Right renal pelvis (tissue), 4 donors: ENCODE results near the gene COMMD4. TPM values are rescaled to one million over a fixed set of nuclear protein-coding genes. Genes with fewer than 3 reads are reported as not detected.
"Not testable (repeated sequence)": the region's sequence is repeated elsewhere in the genome, so short reads cannot be mapped to it uniquely, and the experiment has no call there.

Source experiments
- DNase-seq, 4 donors: peaks; one replicate each; pipeline ENCODE4 v3.0.0-alpha.2; 2013; ENCODE audit warnings: low read depth in 4 of 4, low spot score in 3 of 4, missing footprints in 1 of 4
- polyA plus RNA-seq, 4 donors: library from polyadenylated mRNA; unstranded; fragments of 120-200 nt; gene quantifications; one replicate each; pipeline ENCODE4 v1.2.1, GENCODE V29; 2013; ENCODE audit not compliant: insufficient read length in 4 of 4

Gene COMMD4
- polyA plus RNA-seq, 4 donors: 84.8 to 115 (median 90.2) TPM

DNA sequence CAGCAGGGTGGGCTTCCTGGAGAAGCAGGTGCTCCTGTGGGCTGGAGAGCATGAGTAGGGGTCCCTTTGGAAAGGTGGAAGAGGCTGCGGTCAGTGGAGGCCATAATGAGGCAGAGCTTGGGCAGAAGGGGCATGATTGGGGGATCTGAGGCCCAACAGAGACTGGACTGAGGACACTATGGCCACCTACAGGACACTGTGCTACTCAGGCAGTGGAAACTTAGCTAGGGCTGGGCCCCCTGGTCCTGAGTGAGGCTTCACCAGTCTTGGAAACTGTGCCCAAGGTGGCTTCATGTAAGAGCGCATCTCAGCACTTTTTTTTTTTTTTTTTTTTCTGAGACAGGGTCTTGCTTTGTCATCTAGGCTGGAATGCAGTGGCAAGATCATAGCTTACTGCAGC, 6.3 kb upstream of the COMMD4 start:
- DNase-seq: no peak

DNA sequence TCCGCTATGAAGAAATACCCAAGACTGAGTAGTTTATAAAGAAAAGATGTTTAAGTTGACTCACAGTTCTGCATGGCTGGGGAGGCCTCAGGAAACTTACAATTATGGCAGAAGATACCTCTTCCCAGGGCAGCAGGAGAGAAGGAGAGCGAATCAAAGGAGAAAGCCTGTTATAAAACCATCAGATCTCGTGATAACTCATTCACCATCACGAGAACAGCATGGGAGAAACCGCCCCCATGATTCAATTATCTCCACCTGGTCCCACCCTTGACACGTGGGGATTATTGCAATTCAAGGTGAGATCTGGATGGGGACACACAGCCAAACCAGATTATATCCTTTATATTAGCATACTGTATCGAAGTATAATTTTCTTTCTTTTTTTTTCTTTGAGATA, 3.8 kb upstream of the COMMD4 start:
- DNase-seq: not testable (repeated sequence)

DNA sequence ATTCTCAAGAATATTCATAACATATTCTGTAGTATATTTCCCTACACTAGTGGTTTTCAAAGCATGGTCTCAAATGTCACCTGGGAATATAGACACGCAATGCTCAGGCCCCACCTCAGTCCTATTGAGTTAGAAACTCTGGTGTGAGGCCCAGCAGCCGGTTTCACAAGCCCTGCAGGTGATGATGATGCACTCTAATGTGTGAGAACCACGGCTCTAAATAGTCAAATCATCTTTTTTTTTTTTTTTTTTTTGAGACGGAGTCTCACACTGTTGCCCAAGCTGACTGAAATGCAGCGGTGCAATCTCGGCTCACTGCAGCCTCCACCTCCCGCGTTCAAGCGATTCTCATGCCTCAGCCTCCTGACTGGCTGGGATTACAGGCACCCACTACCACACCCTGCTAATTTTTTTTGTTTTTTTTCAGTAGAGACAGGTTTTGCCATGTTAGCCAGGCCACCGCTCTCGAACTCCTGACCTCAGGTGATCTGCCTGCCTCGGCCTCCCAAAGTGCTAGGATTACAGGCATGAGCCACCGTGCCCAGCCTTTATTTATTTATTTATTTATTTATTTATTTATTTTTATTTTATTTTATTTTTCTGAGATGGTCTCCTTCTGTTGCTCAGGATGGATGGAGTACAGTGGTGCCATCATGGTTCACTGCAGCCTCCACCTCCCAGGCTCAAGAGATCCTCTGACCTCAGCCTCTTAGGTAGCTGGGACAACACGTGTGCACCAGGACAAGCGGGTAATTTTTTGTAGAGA, 2.0 kb upstream of the COMMD4 start:
- not testable (repeated sequence) for DNase-seq

DNA sequence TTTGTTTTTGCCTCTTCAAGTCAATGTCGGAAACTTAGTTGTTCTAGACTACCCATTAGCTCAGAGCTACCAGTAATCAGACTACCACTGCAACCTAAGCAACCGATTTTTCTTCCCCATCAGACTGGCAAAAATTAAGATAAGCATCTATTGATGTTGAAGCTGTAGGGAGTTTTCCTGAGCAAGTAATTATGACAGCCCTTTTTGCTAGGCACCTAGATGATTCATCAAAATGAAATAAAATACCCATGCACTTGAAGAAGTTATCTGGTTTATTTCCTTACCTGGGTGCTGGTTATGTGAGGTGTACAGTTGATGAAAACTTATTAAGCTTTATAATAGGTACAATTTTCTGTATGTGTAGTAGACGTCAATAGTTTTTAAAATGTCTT, 554 bp upstream of the COMMD4 start:
- no peak for DNase-seq

DNA sequence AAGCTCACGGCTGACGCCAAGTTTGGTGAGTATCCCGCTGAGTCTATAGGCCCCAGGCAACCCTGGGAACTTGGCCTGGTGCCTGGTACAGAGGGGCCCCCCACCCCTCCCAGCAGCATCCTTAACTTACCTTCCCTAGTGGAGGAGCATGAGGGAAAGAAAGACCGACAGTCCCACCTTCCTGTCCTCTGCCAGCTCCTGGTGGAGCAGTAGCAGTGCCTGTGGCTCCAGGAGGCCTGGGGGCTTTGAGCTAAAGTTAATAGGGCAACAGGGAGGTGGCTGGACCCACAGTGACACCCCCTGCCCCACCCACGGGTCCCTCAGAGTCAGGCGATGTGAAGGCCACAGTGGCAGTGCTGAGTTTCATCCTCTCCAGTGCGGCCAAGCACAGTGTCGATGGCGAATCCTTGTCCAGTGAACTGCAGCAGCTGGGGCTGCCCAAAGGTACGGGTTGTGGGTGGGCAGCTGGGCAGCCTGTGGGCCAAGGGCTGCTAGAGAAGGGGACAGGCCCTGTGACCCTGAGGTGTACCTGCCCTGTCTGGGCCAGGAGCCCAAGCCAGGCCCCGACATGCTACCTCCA, 2.9 kb downstream of the COMMD4 start:
- no peak for DNase-seq

DNA sequence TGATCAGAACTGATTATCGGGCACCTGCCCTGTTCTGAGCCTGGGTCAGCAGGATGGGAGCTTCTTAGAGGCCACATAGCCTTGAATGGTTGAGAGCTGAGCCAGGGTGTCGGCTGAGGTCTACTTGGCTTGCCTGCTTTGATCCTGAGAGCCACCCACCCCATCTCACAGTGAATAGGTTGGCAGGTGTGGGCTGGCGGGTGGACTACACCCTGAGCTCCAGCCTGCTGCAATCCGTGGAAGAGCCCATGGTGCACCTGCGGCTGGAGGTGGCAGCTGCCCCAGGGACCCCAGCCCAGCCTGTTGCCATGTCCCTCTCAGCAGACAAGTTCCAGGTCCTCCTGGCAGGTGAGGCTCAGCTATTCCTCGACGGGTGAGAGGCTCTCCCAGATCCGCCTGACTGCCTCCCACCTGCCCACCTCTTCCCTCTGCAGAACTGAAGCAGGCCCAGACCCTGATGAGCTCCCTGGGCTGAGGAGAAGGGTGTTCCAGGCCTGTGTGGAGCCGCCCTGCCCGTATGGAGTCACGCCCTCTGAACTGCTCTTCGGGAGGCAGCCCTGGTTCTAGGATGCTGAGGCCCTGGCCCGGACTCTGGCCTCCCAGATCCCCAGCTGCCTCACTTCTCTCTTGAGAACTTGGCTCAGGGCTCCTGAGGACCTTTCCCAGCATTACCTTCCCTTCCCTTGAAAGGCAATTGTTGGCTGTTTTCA, 3.8 kb downstream of the COMMD4 start:
- DNase-seq: no peak

DNA sequence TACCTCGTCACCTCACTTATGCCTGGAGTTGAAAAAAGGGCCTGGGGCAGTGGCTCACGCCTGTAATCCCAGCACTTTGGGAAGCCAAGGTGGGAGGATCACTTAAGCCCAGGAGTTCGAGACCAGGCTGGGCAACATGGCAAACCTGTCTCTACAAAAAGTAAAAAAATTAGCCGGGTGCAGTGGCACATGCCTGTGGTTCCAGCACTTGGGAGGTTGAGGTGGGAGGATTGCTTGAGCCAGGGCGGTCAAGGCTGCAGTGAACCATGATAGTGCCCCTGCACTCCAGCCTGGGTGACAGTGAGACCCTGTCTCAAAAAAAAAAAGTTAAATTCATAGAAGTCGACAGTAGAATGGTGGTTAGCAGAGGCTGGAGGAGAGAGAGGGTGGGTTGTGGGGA, 6.4 kb downstream of the COMMD4 start:
- no peak for DNase-seq

DNA sequence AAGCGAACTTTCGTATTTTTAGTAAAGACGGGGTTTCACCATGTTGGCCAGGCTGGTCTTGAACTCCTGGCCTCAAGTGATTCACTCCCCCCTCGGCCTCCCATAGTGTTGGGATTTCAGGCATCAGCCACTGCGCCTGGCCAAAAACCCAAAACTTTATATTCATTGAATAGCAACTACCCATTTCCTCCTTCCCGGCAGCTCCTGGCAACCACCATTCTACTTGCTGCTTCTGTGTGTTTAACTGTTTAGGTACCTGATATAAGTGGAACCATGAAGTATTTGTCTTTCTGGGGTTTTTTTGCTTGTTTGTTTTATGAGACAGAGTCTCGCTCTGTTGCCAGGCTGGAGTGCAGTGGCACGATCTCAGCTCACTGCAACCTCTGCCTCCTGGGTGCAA, 8.1 kb downstream of the COMMD4 start:
- DNase-seq: not testable (repeated sequence)

DNA sequence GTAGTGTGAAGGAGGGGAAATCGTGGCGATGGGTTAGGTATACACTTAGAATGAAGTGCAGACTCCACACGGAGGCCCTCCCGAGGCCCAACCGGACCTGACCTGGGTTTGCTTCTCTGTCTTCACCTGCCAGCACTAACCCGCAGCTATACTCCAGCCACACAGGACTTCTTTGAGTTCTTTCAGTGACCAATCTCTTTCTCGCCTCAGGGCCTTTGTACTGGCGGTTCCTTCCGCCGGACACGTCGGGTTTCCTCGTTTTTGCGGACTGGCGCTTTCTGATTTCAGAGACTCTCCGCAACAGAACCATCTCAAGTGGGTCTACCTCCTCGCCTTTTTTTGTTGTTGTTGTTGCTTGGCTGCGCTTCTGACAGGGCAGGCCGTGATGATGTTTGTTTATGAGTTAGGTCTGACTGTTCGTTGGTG, 10.9 kb downstream of the COMMD4 start, which contains the start of gene NEIL1:
Gene NEIL1, plus strand, starts transcription at position 244 of the 426 bp plus-strand sequence. CDS start 1,867 bp downstream, outside the sequence.
- DNase-seq: no peak

DNA sequence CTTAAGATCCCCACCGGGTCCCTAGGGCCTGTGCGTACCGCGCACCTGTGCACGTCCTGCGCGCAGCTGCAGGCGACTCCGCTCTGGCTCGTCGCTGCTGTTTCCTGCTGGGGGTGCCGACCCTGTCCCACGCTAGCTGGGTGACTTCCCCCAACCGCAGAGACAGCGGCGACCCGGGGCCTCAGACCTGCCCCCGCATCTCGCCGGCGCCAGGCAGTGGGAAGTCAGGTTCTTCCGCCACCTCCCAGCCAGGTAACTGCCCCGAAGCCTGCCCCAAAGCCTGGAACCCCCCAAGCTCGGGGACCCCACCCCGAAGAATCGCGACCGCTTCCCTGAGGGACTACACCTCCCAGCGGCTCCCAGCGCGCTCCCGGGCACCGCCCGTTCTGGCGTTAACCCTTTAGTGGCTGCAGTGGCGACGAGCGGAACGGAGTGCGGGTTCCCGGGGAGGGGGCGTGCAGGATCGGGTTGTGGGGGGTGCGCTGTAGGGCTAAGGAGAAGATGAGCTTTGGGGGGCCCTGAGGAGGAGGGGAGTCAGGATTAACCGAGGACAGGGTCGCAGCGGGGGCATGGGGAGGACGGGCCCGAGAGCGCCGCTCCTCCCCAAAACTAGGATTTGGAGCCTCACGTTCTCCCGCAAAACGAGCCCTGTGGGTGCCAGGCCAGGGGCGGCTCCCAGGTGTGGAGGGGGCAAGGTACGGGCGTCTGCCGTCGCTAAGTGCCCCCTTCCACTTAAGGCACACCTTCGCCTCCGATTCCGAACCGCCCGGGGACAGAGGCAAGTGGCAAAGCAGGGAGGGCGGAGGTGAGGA, 11.6 kb downstream of the COMMD4 start:
- no peak for DNase-seq

DNA sequence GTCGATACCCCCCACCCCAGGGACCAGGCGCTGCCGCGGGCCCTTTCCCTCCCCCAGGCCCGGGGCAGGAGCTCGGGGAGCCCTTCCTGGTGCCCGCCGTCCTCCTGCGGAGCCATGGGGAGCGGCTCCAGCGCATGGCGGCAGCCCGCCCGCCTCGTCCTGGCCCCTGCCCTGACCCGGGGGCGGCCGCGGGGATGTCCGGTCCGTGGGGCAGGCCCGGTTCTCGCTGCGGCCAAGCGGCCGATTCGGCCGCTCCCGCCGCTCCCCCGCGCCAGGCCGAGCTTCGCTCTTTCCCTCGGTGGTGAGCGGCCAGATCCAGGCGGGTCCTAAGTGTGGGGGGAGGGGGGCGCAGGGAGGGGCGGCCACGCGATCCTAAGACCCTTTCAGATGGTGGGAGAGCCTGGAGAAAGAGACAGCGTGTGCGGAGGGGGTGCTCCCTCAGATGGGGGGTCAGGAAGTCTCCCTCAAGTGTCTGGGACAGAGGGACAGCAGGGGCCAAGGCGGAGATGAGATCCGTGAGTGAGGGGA, 12.2 kb downstream of the COMMD4 start:
- no peak for DNase-seq

DNA sequence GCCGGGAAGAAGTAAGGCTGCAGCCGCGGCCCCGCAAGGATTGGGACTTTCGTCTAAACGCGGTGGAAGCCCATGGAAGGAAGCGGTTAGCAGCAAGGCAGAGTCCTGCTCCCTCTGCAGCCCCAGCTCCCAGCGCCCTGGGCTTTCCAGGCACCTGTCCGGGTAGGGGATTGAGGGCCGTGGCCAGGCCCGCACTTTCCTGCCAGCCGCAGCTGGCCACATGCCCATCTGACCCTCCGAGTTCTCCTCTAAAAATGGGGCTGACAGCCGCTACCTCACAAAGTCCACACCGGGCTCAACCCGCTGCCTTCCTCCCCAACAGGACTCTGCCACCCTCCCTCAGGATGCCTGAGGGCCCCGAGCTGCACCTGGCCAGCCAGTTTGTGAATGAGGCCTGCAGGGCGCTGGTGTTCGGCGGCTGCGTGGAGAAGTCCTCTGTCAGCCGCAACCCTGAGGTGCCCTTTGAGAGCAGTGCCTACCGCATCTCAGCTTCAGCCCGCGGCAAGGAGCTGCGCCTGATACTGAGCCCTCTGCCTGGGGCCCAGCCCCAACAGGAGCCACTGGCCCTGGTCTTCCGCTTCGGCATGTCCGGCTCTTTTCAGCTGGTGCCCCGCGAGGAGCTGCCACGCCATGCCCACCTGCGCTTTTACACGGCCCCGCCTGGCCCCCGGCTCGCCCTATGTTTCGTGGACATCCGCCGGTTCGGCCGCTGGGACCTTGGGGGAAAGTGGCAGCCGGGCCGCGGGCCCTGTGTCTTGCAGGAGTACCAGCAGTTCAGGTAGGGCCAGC, 12.9 kb downstream of the COMMD4 start:
- DNase-seq: no peak

DNA sequence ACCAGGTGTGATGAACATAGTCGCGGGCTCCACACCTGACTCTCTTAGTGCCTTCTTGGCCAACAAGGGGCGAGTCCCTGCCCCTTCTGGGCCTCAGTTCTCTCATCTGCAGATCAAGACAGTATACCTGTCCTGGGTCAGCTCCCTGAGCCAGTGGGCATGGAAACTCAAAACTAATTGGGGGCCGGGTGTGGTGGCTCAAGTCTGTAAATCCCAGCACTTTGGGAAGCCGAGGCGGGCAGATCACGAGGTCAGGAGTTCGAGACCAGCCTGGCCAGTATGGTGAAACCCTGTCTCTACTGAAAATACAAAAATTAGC, 13.4 kb downstream of the COMMD4 start:
- not testable (repeated sequence) for DNase-seq

DNA sequence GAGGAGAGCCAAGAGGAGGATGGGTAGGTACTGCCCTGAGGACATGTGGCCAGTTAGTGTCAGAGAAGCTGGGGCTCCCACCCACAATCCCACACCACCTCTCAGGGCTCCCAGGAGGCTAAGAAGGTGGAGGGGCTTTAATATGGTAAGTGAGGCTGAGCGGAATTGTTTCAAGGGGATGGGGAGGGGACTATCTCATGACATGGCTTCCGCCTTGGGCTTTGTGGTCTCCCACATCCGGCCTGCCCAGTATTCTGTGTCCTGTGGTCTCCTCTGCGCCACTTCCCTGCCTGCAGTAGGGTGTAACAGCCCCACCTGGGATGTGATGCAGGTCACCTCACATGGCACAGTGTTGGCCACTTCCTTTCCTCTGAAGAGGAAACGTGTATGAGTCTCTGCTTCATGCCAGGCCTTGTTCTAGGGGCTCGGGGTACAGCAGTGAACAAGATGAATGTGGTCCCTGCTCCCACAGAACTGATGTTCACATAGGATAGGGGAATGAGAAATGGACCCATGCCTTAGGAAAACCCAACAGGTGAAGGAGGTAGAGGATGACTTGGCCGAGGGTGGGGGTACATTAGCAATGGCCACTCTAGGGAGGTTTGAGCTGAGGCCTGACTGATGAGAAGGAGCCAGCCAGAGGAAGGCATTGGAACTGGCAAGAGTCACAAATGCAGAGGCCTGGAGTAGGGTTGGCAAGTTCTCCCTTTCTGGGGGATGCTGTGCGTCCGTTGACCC, 14.2 kb downstream of the COMMD4 start:
- no peak for DNase-seq

DNA sequence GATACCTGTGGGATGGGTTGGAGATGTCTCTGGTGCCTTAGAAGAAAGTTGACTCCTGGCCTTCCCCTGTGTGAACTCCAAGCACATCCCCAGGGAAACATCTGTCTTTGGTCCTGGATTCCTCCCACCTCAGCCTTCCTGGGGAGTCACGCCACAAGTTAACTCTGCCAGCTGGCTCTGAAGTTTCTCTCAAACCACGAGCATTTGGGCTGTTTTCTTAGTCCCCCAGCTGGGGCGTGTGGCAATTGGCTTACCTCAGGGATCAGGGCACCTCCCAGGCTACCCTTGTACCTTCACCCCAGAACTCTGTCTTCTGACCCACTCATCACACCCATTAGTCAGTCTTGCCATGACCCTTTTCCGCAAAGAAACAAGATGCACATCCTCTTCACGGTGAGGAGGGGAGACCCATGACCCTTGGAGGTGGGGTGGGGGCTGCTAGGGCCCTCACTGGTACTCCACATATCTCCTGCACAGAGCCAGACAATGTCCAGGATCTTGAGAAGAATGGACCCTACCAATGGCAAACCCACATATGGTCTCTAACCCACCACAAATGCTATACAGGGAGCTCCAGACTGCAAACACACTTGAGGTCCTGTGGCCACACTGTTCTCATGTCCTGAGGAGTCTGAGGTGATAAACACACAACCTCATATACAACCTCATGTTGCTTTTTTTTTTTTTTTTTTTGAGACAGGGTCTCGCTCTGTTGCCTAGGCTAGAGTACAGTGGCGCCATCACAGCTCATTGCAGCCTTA, 14.9 kb downstream of the COMMD4 start:
- DNase-seq: no peak

DNA sequence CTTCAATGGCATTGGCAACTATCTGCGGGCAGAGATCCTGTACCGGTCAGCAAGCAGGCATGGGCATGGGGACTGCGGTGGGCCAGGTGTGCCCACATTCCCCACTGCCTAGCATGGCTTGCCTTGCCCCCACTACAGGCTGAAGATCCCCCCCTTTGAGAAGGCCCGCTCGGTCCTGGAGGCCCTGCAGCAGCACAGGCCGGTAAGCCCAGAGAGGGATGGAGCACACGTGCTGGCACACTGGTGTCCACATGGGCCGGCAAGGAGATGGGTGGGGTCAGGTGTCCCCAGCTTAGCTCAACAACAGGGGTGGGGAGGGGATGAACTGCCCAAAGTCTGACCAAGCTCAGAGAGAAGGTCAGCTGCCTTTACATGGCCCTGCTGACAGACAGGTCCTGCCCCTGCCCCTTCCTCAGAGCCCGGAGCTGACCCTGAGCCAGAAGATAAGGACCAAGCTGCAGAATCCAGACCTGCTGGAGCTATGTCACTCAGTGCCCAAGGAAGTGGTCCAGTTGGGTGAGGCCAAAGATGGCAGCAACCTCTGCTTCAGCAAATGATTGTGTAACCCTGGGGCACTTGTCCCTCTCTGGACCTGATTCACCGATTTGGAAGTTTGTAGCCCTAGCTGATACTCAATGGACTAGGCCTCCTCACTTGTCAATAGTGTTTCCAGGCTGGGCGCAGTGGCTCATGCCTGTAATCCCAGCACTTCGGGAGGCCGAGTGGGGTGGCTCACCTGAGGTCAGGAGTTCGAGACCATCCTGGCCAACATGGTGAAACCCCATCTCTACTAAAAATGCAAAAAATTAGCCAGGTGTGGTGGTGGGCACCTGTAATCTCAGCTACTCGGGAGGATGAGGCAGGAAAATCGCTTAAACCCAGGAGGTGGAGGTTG, 16.6 kb downstream of the COMMD4 start:
- DNase-seq: no peak

DNA sequence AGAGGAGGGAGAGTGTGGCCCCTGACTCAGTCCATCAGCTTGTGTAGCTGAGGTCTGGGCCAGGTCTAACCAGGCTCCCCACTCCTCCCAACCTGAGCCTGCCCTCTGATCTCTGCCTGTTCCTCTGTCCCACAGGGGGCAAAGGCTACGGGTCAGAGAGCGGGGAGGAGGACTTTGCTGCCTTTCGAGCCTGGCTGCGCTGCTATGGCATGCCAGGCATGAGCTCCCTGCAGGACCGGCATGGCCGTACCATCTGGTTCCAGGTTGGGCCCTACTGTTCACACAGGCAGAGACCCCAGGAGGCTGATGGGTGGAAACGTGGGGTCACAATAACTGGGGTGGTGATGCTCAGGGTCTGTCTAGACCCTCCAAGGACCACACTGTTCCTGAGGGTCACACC, 17.7 kb downstream of the COMMD4 start:
- DNase-seq: no peak

DNA sequence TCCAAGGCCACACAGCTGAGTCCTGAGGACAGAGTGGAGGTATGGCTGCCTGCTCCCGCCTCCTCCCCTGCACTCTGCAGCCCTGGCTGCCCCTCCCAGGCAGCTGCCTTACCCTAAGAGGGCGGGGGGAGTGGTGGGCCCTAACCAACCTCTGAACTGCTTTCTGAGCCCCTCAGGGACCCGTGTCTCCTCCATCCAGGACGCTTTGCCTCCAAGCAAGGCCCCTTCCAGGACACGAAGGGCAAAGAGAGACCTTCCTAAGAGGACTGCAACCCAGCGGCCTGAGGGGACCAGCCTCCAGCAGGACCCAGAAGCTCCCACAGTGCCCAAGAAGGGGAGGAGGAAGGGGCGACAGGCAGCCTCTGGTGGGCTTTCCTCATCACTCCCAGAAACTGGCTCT, 18.6 kb downstream of the COMMD4 start:
- no peak for DNase-seq
